HUES64 (cell line): Measurements from ENCODE around the gene OBSCN.

Experiments used
- H3K27ac ChIP-seq: 2 replicates; pipeline ENCODE4 v1.7.0; 2013; ENCODE audit warnings: low read depth, low read length, inconsistent platforms
- H3K27me3 ChIP-seq: 2 replicates; pipeline ENCODE4 v1.6.1; 2013; ENCODE audit warnings: mild to moderate bottlenecking, low read length; ENCODE audit not compliant: insufficient read depth
- H3K36me3 ChIP-seq: 2 replicates; pipeline ENCODE4 v1.6.1; 2013; ENCODE audit warnings: mild to moderate bottlenecking, low read length; ENCODE audit not compliant: insufficient read depth
- H3K4me1 ChIP-seq: 2 replicates; pipeline ENCODE4 v1.6.1; 2013; ENCODE audit warnings: mild to moderate bottlenecking, low read length, moderate library complexity; ENCODE audit not compliant: insufficient read depth
- H3K4me3 ChIP-seq: 2 replicates; pipeline ENCODE4 v1.5.1; 2013; ENCODE audit warnings: mild to moderate bottlenecking, low read length, moderate library complexity
- H3K9ac ChIP-seq: 2 replicates; pipeline ENCODE4 v1.6.1; 2013; ENCODE audit warnings: mild to moderate bottlenecking, low read depth, low read length
- H3K9me3 ChIP-seq: 2 replicates; pipeline ENCODE4 v1.6.1; 2013; ENCODE audit warnings: low read depth, low read length; ENCODE audit not compliant: insufficient read depth
- whole genome bisulfite sequencing: fragments of 150-250, 120-280 bp; methylation state at CpG from one replicate; pipeline ENCODE4 v1.1.7; 2013; ENCODE audit warnings: missing lambda C conversion rate; 5-methylcytosine and 5-hydroxymethylcytosine counted together

The OBSCN gene

DNA sequence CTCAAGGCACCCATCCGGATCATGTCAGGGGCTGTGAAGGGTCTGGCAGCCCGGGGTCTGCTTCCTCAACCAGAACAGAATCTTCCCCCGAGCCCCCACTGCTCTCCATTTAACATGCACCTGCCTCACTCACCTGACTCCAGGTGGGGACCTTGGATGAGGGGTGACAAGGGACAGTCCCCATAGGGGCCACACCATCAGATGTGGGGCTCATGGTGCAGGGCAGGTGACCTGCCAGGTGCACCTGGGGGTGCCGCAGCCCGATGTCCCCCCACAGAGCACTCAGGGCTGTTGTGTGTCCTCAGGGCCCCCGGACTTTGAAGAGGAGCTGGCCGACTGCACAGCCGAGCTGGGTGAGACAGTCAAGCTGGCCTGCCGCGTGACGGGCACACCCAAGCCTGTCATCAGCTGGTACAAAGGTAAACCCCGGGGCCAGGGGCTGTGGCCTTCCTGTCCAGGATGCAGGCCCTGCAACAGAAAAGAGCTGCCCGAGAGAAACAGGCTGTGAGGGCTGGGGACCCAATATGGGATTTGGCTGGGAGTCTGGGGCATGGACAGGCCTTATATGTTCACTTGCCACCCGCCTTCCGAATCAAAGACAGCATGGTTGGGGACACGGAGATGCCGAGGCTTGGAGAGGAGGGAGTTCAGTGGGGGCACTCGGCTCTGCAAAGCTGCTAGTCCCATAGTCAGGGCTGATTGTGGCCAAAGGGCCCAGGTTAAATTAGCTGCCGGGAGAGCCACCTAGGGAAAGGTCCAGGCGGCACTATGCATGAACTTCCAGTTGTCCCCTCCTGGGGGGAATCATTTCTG is 134.2 kb downstream of the OBSCN start:
- WGBS = 95% methylated on average over 20 of the region's 20 CpGs
- Histone ChIP-seq H3K36me3 (peaks cover 21% of the 10 kb centered on the region), H3K9me3 (peaks cover 2% of the 10 kb centered on the region; the same call in 1 of the 2 replicates), H3K4me3 (no peak overlapping the region), H3K9ac (no peak overlapping the region), H3K27ac (no peak overlapping the region), H3K4me1 (no peaks in the 10 kb centered on the region), H3K27me3 (no peaks in the 10 kb centered on the region)

DNA sequence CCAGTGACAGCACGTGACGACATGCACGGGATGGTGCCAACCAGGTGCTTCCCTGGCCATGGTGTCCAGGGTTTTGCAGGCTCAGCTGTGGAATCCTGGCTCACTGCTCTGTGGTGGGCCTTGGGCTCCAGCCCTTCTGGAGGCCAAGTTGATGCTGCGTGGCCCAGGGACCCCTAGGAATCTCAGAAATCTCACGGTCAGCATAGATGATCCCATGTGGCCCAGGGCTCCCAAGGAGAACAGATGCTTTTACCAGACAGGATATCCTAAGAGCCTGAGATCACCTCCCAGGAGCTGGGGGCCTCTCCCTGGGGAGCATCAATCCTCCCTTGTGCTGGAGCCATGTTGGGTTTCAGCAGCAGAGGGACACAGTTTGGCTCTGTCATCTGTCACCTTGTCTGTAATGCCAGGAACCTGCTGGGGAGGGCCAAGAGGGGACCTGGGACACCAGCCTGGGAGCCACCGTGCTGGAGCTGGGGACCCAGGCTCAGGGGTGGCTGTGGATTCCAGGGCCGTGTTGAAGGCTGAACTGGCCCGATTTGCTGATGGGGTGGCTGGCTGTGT is 134.9 kb downstream of the OBSCN start:
- H3K27me3 ChIP-seq = no peaks in the 10 kb centered on the region
- H3K36me3 ChIP-seq = peaks cover 21% of the 10 kb centered on the region
- H3K9me3 ChIP-seq = peaks cover 2% of the 10 kb centered on the region; the same call in 1 of the 2 replicates
- no peaks in the 10 kb centered on the region for H3K4me1 ChIP-seq
- H3K4me3 ChIP-seq = no peak overlapping the region
- 90% methylated on average over 8 of the region's 8 CpGs for WGBS
- no peak overlapping the region for H3K9ac ChIP-seq
- no peak overlapping the region for H3K27ac ChIP-seq

DNA sequence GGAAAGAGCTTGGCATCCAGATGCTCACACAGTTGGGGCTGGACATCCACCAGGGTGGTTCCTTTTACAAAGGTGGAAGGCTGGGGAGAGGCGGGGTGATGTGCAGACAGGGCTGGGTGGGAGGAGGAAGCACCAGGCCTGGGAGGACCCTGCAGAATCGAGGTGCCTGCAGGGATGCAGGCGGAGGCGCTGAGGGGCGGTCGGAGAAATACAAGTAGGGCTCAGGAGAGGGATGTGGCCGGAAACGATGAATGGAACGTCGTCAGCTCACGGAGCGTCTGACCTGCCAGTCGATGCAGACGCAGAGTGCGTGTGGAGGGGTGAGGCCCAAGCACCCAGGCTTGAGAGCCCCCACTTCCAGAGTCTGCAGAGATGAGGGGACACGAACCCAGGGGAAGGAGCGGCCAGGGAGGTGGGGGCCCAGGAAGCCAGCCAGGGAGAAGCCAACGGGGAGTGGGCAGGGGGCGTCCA is 135.4 kb downstream of the OBSCN start:
- Histone ChIP-seq H3K27ac (no peak overlapping the region), H3K27me3 (no peaks in the 10 kb centered on the region), H3K4me1 (no peaks in the 10 kb centered on the region), H3K9me3 (peaks cover 2% of the 10 kb centered on the region; the same call in 1 of the 2 replicates), H3K9ac (no peak overlapping the region), H3K4me3 (no peak overlapping the region), H3K36me3 (peaks cover 18% of the 10 kb centered on the region)
- 95% methylated on average over 19 of the region's 19 CpGs for WGBS

DNA sequence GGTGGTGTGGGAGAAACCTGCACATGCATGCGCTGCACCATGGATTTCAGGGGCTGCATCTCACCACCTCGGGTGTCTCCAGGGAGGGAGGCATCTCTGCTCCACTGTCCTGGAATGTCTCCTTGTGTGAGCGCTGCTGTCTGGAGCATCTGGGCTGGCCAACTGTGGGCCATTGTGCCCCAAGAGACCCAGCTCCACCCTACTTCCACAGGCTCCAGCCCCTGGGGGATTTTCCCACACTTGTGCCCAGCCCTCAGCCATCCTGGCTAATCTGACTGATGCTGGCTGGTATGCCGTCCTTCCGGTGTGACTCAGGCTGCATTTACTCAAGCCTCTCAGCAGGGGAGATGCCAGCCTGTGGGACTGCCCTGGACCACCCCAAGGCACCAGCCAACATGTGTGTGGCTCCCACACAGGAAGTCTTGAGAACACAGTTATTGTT is 136.8 kb downstream of the OBSCN start:
- H3K36me3 ChIP-seq = peaks cover 9% of the 10 kb centered on the region
- H3K27me3 ChIP-seq = no peaks in the 10 kb centered on the region
- H3K4me3 ChIP-seq = no peak overlapping the region
- no peaks in the 10 kb centered on the region for H3K4me1 ChIP-seq
- H3K27ac ChIP-seq = no peak overlapping the region
- 96% methylated on average over 5 of the region's 5 CpGs for WGBS
- H3K9ac ChIP-seq = no peak overlapping the region
- H3K9me3 ChIP-seq = peaks cover 2% of the 10 kb centered on the region; the same call in 1 of the 2 replicates

DNA sequence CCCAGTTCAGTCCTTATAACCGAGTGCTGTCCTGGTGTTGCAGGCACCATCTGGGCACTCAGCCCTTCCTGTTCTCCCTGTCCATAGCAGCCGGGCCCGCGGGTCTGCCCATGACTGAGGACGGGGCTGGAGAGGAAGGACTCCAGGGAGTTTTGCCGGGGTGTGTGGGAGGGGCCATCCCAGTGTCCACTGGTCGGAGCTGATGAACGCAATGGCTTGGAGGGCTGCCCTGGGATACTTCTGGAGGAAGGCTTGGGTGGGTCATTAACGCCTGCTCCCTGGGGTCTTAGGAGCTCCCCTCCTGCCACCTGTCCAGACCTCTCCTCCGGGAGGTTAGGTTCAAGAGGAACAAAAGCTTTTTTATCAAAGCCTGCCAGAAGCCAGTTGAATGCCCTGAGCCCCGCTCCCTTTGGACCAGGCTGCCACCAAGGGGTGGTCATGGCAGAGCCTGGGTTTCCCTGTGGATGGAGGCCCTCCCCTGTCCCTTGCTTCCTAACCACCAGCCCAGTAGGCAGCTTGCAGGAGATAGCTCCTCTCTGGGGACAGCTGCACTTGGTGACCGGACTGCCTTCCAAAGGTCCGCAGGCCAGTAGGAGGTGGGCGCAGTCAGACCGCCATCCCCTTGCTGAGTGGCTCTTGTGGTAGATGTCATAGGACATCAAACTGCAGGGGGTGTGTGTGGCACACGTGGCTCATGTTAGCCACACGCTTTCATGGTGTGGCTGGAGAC is 137.5 kb downstream of the OBSCN start:
- Histone ChIP-seq H3K9ac (no peak overlapping the region), H3K36me3 (peaks cover 9% of the 10 kb centered on the region), H3K4me1 (no peaks in the 10 kb centered on the region), H3K4me3 (no peak overlapping the region), H3K9me3 (peaks cover 2% of the 10 kb centered on the region; the same call in 1 of the 2 replicates), H3K27me3 (no peaks in the 10 kb centered on the region), H3K27ac (no peak overlapping the region)
- WGBS = 94% methylated on average over 17 of the region's 17 CpGs

DNA sequence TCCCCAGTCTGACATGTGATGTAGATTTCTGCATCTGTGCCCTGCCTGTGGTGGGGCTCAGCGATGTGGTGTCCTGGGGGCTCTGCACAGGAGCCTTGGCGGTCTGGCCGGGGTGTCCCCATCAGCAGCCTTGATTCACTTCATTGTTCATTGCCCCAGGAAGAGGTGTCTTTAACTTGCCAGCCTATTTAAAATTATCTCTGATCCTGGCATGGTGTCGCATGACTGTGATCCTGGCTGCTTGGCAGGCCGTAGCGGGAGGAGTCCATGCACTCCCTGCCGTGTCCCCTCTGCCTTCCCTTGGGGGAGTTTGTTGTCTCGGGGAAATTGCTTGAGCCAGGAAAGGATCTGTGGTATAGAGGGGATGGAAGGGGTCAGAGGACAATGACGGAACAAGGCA is 138.9 kb downstream of the OBSCN start:
- Histone ChIP-seq H3K9me3 (peaks cover 2% of the 10 kb centered on the region; the same call in 1 of the 2 replicates), H3K4me3 (no peak overlapping the region), H3K27ac (no peak overlapping the region), H3K9ac (no peak overlapping the region), H3K36me3 (peaks cover 9% of the 10 kb centered on the region), H3K27me3 (no peaks in the 10 kb centered on the region), H3K4me1 (no peaks in the 10 kb centered on the region)
- WGBS = 86% methylated on average over 9 of the region's 9 CpGs

DNA sequence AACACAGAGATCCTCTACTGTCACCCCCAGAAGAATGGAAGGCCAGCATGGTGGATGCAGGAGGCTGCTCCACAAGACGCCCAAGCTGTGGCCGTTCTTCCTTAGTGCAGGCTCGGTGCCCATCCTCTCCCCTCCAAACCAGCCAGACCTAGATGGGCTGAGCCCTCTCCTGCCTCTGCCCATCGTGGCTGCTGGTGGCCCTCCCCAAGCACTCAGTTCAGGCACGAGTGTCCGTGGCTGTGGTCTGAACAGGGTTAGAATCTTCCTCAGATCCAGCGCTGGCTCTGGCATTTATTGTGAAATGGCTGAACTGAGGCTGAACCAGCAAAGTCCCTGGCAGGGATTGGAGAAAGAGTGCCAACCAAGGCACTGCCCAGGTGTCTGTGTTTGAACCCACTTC is 139.3 kb downstream of the OBSCN start:
- Histone ChIP-seq H3K9ac (no peak overlapping the region), H3K4me3 (no peak overlapping the region), H3K27me3 (no peaks in the 10 kb centered on the region), H3K27ac (no peak overlapping the region), H3K9me3 (peaks cover 2% of the 10 kb centered on the region; the same call in 1 of the 2 replicates), H3K36me3 (peaks cover 9% of the 10 kb centered on the region), H3K4me1 (no peaks in the 10 kb centered on the region)
- WGBS = 93% methylated on average over 7 of the region's 7 CpGs

DNA sequence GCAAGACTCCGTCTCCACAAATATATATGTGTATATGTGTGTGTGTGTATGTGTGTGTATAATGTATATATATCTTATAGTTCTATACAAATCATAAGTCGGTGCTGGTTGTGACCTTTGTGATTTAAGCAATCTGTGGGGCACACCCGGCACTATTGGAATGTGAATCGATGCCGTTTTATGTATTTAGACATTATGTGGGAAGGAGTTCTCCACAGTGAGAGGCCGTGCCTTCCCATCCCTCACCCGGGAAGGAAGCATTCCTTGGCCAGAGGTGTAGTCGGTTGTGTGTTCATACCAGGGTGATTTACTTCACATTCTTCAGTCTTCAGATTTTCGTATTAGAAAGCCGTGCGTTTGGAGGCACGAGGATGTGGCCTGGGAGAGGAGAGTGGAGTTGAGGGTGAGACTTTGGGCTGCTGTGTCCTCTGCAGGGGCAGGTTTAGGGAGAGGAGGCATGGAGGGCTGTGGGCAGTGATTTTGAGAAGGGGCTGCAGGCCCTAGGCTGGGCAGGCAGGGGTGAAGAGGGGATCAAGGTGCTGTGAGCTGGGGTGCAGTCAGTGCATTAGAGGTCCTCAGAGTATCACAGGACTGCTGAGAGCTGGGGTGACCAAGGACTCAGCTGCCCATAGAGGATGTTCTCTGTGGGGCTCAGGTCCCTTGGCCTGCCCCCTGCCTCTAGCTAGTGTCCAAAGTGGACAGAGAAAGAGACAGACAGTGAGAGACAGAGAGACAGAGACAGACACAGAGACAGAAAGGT is 141.0 kb downstream of the OBSCN start:
- no peaks in the 10 kb centered on the region for H3K4me1 ChIP-seq
- no peak overlapping the region for H3K4me3 ChIP-seq
- H3K27me3 ChIP-seq = no peaks in the 10 kb centered on the region
- H3K9ac ChIP-seq = no peak overlapping the region
- H3K9me3 ChIP-seq = peaks cover 2% of the 10 kb centered on the region; the same call in 1 of the 2 replicates
- H3K27ac ChIP-seq = no peak overlapping the region
- H3K36me3 ChIP-seq = peaks cover 6% of the 10 kb centered on the region
- WGBS = 82% methylated on average over 11 of the region's 12 CpGs

DNA sequence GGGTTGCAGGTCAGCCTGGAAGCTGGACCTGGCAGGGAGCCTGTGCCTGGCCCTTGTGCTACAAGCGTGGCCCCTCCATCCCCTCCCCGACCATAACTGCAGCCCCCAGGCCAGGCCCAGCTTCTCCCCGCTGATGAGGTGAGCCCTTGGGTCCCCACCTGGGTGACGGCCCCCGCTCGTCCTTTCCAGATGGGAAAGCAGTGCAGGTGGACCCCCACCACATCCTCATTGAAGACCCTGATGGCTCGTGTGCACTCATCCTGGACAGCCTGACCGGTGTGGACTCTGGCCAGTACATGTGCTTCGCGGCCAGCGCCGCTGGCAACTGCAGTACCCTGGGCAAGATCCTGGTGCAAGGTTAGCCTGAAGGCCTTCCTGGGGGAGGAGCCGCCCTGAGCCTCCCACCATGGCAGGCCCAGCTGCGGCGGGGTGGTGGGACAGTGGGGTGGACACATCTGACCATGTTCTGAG is 141.9 kb downstream of the OBSCN start:
- no peak overlapping the region for H3K27ac ChIP-seq
- no peaks in the 10 kb centered on the region for H3K36me3 ChIP-seq
- 96% methylated on average over 15 of the region's 15 CpGs for WGBS
- no peak overlapping the region for H3K9ac ChIP-seq
- no peaks in the 10 kb centered on the region for H3K4me1 ChIP-seq
- no peaks in the 10 kb centered on the region for H3K9me3 ChIP-seq
- no peaks in the 10 kb centered on the region for H3K27me3 ChIP-seq
- H3K4me3 ChIP-seq = no peak overlapping the region

DNA sequence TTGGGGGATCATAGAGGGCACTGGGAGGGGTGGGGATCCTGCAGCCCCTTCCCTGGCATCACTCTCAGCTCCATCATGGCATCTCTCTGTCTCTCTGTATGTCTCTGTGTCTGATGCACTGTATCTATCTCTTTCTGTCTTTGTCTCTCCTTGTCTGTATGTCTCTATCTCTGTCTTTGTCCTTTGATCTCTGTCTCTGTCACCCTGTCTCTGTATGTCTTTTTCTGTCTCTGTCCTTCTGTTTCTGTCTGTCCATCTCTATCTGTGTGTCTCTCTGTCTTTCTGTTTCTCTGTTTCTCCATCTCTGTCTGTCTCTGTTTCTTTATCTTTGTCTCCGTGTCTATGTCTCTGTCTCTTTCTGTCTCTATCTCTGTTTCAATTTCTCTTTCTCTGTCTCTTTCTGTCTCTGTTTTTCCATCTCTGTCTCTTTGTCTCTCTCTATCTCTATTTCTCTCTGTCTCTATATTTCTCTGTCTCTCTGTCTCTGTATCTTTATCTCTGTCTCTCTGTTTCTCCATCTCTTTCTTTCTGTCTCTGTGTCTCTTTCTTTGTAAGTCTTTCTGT is 142.4 kb downstream of the OBSCN start:
- 91% methylated on average over 1 of the region's 1 CpG for WGBS
- Histone ChIP-seq H3K27me3 (no peaks in the 10 kb centered on the region), H3K9ac (no peak overlapping the region), H3K4me3 (no peak overlapping the region), H3K4me1 (no peaks in the 10 kb centered on the region), H3K36me3 (no peaks in the 10 kb centered on the region), H3K27ac (no peak overlapping the region), H3K9me3 (no peaks in the 10 kb centered on the region)
